Nephron progenitor cell (in vitro differentiated cells): Measurements from ENCODE around the gene SMIM41.
A peak's percentile ranks its signal among the peaks of the same experiment; 100 is the strongest.

Experiments
- DNase-seq: peaks from one replicate; pipeline ENCODE4 v3.0.0; 2021
- H3K27ac Mint-ChIP-seq: 2 replicates; pipeline ENCODE4 v1.8.0; 2021; ENCODE audit warnings: mild to moderate bottlenecking, moderate library complexity, mixed read lengths
- H3K27me3 Mint-ChIP-seq: 2 replicates; pipeline ENCODE4 v1.8.0; 2021; ENCODE audit warnings: mild to moderate bottlenecking, low read depth, mixed read lengths; ENCODE audit not compliant: poor library complexity
- H3K36me3 Mint-ChIP-seq: 2 replicates; pipeline ENCODE4 v1.8.0; 2021; ENCODE audit warnings: low read depth, mixed read lengths
- H3K4me1 Mint-ChIP-seq: 2 replicates; pipeline ENCODE4 v1.8.0; 2021; ENCODE audit warnings: mixed read lengths
- H3K4me3 Mint-ChIP-seq: 2 replicates; pipeline ENCODE4 v1.8.0; 2021; ENCODE audit warnings: mild to moderate bottlenecking, moderate library complexity, mixed read lengths
- H3K9me3 Mint-ChIP-seq: 2 replicates; pipeline ENCODE4 v1.8.0; 2021; ENCODE audit warnings: mild to moderate bottlenecking, moderate library complexity, mixed read lengths
- TF ChIP-seq, protein P1 (sequence below): fragments of 200-600 bp; sonication (generic); IDR thresholded peaks from 2 replicates; pipeline ENCODE4 v1.5.0; 2021; ENCODE audit warnings: antibody characterized with exemption

SMIM41 gene

DNA sequence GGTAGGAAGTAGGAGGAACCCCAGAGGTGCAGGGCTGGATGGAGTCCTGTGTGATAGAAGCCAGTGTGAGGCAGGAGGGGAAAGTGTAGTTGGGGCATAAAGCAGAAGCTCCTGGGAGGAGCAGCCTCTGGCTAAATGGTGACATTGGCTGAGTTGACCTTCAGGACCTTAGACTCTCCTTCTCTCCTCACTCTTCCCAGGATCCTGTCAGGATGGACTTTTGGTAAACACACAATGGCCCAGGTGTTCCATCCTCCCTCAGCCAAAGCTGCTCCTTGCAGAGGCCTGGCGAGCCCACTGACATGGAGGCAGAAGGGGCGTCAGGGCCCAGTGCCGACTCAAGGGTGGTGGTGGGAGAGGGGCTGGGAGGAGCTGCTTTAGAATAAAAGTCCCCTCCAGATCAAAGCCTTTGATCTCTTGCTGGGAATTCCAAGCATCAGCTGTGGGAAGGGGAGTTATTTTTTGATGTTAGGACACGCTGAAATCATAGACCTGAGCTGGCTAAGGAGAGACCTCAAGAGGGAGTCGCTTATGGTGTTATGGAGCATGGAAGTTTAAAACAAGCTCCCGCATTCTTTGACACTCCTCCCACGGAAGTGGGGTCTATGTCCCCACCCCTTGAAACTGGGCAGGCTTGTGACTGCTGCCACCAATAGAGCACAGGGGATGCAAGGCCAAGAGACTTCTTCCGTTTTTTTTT, 44.1 kb downstream of the SMIM41 start:
- Mint-ChIP-seq H3K4me3 (peak overlapping the region; percentile 18), H3K27ac (no peak overlapping the region), H3K4me1 (peaks cover 73% of the 10 kb centered on the region), H3K9me3 (no peaks in the 10 kb centered on the region), H3K27me3 (peaks cover 52% of the 10 kb centered on the region), H3K36me3 (no peaks in the 10 kb centered on the region)
- DNase-seq = no peak
- TF ChIP-seq, protein P1, sequence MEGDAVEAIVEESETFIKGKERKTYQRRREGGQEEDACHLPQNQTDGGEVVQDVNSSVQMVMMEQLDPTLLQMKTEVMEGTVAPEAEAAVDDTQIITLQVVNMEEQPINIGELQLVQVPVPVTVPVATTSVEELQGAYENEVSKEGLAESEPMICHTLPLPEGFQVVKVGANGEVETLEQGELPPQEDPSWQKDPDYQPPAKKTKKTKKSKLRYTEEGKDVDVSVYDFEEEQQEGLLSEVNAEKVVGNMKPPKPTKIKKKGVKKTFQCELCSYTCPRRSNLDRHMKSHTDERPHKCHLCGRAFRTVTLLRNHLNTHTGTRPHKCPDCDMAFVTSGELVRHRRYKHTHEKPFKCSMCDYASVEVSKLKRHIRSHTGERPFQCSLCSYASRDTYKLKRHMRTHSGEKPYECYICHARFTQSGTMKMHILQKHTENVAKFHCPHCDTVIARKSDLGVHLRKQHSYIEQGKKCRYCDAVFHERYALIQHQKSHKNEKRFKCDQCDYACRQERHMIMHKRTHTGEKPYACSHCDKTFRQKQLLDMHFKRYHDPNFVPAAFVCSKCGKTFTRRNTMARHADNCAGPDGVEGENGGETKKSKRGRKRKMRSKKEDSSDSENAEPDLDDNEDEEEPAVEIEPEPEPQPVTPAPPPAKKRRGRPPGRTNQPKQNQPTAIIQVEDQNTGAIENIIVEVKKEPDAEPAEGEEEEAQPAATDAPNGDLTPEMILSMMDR = no peak

DNA sequence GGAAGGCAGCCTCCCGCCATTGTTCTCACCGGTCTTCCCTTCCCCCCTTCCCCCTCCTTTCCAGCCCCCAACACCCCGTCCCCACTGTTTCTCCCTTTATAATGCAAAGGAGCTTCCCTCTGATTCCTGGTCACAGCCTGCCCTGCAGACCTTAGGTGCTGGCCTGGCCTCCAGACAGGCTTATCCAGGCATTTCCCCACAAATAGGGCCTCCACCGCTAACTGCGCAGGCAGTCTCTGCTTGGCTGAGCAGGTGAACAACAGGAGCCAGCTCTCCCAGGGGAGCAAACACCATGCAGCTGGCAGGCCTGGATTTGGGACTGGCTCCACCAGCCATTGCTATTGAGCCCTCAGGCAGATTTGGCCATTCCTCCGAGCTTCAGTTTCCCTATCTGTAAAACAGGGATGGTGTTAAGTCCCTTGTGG, 46.0 kb downstream of the SMIM41 start:
- H3K4me1 Mint-ChIP-seq = peaks cover 60% of the 10 kb centered on the region
- no peaks in the 10 kb centered on the region for H3K36me3 Mint-ChIP-seq
- no peak for DNase-seq
- no peaks in the 10 kb centered on the region for H3K9me3 Mint-ChIP-seq
- no peak overlapping the region for H3K27ac Mint-ChIP-seq
- peaks cover 35% of the 10 kb centered on the region for H3K27me3 Mint-ChIP-seq
- TF ChIP-seq, protein P1 = no peak
- no peak overlapping the region for H3K4me3 Mint-ChIP-seq

DNA sequence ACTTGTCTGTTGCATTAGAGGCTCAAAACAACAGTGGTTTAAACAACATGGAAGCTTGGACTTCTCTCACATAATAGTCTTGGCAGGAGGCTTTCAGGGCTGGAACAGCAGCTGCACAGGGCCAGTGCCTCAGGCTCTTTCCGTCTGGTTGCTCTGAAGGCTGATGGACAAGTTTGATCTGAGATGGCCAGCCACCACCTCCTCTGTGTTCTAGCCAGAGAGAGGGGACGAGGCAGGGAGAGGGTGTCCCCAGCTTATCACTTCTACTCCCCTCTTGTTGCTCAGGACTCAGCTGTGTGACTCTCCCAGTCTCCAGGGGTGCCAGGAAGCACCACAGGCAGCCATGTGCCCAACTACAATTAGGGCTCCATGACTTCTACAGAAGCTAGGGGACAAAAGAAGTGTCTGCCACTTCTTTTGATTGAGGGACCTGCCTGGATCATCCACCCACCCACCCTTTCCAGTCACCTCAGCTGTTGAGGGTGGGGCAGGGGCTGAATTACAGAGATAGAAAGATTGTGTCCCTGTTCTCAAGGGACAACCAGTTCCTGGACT, 46.6 kb downstream of the SMIM41 start:
- Mint-ChIP-seq H3K4me3 (no peak overlapping the region), H3K9me3 (no peaks in the 10 kb centered on the region), H3K27ac (no peak overlapping the region), H3K4me1 (peaks cover 60% of the 10 kb centered on the region), H3K36me3 (no peaks in the 10 kb centered on the region), H3K27me3 (peaks cover 30% of the 10 kb centered on the region)
- TF ChIP-seq, protein P1 = no peak
- no peak for DNase-seq

DNA sequence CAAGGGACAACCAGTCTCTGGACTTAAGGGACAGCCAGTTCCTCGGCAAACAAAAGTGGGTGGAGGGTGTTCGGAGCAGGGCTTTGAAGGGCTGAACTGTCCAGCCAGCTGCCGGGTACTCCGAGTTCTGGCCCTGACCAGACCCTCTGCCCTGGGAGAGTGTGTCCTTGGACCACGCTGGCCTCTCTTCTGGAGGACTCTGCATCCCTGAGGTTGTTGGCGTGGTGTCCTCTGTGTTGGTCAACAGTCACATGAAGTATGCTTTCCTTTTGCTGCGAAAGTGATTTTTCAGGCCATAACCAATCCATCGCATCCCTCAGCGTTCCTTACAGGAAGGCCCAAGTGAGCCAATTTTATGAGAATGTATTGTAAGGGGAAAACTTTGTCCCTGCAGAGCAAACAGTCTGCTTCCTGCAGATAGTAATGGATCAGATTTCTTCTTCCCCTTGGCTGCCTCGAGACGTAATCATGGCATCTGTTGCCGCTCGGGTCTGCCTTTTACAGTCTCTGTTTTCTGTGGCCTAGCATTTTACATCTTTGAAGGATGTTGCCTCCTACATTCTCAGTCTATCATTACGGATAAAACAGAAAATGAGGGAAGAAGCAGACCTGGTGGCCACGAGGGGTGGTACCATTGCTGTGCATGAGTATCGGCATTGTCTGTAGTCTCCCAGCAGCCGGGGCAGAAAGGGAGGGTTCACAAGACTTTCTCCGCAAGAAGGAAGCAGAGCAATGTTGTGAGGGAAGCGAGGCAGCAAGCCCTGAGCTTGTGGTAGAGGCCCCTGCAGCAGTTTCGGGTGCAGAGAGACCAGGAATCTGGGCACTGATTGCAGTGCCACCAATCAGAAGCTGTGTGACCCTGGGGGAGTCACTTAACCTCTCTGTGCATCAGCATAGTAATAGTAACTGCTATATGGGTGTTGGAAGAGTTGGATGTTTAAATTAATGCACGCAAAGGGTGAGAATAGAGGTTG, 47.4 kb downstream of the SMIM41 start:
- peaks cover 24% of the 10 kb centered on the region for H3K27me3 Mint-ChIP-seq
- H3K4me1 Mint-ChIP-seq = peaks cover 56% of the 10 kb centered on the region
- TF ChIP-seq, protein P1 = no peak
- no peaks in the 10 kb centered on the region for H3K9me3 Mint-ChIP-seq
- no peak overlapping the region for H3K4me3 Mint-ChIP-seq
- no peaks in the 10 kb centered on the region for H3K36me3 Mint-ChIP-seq
- H3K27ac Mint-ChIP-seq = peak overlapping the region; percentile 84
- DNase-seq = no peak

DNA sequence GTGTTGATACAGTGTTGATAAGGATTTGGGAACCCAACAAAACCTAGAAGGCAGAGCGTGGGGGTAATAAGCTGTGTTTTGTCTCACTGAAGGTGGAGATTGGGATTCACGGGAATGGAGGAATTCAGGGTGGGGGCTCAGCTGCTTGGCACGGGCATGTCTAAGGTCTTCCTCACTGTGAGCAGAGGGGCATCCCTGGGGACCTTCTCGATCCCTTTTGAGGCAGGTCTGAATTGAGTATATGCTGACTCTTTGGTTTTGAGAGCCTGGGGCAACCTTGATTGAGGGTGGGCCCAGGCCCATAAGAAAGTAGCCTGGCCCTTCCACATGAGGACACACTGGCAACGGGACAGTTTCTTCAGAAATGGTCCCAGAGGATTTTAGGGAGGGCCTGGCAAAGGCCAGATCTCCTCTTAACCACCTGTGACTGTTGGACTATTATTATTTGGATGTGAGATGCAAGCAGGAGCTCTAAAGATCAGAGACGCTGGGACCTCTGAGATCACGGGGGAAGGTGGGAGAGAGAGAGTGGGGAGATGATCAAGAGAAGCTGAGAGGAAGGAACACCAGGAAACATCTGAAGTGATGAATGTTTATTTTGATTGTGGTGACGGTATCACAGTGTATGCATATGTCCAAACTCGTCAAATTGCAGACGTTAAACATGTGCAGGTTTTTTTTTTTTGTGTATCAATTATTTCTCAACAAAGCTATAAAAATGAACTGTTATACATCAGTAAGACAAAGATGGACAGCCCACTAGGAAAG, 48.4 kb downstream of the SMIM41 start:
- DNase-seq = no peak
- TF ChIP-seq, protein P1 = no peak
- peak overlapping the region; percentile 1 for H3K27ac Mint-ChIP-seq

More for the DNA sequence above, 48.4 kb downstream of the SMIM41 start:
- Mint-ChIP-seq H3K4me1 (peaks cover 46% of the 10 kb centered on the region), H3K36me3 (no peaks in the 10 kb centered on the region), H3K4me3 (no peak overlapping the region), H3K9me3 (no peaks in the 10 kb centered on the region), H3K27me3 (peaks cover 18% of the 10 kb centered on the region)
